MM.1S (cell line): ENCODE data around the gene SLC9A2.

ENCODE experiments used
- CTCF ChIP-seq: fragments of 300-600 bp; sonication (generic); IDR thresholded peaks from 2 replicates; pipeline ENCODE4 v1.5.1; 2016; ENCODE audit warnings: antibody characterized with exemption, low read length, mixed read lengths
- EZH2phosphoT487 ChIP-seq: fragments of 300-600 bp; sonication (generic); IDR thresholded peaks from 2 replicates; pipeline ENCODE4 v1.6.1; 2018; ENCODE audit warnings: antibody characterized with exemption, low read length

GRCh38 chr2:102690012-102690411 is 70.7 kb downstream of the SLC9A2 start:
- TF ChIP-seq CTCF (no peak), EZH2phosphoT487 (no peak)
